ENCODE measurements around the gene TTYH2.

GRCh38 chr17:74272731-74273201 is 59.4 kb downstream of the TTYH2 start:
- TF ChIP-seq POLR2A (IDR thresholded peaks at IDR 0.05): no peak
- TF ChIP-seq, protein P1, sequence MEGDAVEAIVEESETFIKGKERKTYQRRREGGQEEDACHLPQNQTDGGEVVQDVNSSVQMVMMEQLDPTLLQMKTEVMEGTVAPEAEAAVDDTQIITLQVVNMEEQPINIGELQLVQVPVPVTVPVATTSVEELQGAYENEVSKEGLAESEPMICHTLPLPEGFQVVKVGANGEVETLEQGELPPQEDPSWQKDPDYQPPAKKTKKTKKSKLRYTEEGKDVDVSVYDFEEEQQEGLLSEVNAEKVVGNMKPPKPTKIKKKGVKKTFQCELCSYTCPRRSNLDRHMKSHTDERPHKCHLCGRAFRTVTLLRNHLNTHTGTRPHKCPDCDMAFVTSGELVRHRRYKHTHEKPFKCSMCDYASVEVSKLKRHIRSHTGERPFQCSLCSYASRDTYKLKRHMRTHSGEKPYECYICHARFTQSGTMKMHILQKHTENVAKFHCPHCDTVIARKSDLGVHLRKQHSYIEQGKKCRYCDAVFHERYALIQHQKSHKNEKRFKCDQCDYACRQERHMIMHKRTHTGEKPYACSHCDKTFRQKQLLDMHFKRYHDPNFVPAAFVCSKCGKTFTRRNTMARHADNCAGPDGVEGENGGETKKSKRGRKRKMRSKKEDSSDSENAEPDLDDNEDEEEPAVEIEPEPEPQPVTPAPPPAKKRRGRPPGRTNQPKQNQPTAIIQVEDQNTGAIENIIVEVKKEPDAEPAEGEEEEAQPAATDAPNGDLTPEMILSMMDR (IDR thresholded peaks at IDR 0.05): no peak
- TF ChIP-seq EP300 (IDR thresholded peaks at IDR 0.05): no peak
- TF ChIP-seq POLR2AphosphoS5 (IDR thresholded peaks at IDR 0.05): no peak

Measured in sigmoid colon (tissue), 4 donors.